ENCODE measurements around the gene FOXE1. TPM values are rescaled to one million over a fixed set of nuclear protein-coding genes. Genes with fewer than 3 reads are reported as not detected.

FOXE1 gene
- polyA plus RNA-seq, 6 donors from 2014 or later, result not detected

Other genes starting within 250 kb of the FOXE1 start
- 10 to 100 TPM in 1 of 6 donors, 1 to 10 TPM in 5; 4.7 to 10.3 (median 7.2) TPM for gene TSTD2, start 219.9 kb upstream of the FOXE1 start, polyA plus RNA-seq (ENCODE audit: low read depth in 6 of 6)
- gene NCBP1, start 219.4 kb upstream of the FOXE1 start, polyA plus RNA-seq (ENCODE audit: low read depth in 6 of 6), result 10 to 100 TPM; 10.5 to 24.6 (median 16.2) TPM
- gene XPA, start 155.9 kb upstream of the FOXE1 start, polyA plus RNA-seq (ENCODE audit: low read depth in 6 of 6), result 10 to 100 TPM; 26.5 to 38.9 (median 33.4) TPM
- 10 to 100 TPM; 13.4 to 31.8 (median 15.5) TPM for gene TRMO, start 69.3 kb downstream of the FOXE1 start, polyA plus RNA-seq (ENCODE audit: low read depth in 6 of 6)
- gene HEMGN, start 84.9 kb downstream of the FOXE1 start, polyA plus RNA-seq (ENCODE audit: low read depth in 6 of 6), result under 1 TPM in 1 of 6 donors, not detected in 5; 0.24 TPM
- 10 to 100 TPM; 47.9 to 75.3 (median 70.6) TPM for gene ANP32B, start 130.1 kb downstream of the FOXE1 start, polyA plus RNA-seq (ENCODE audit: low read depth in 6 of 6)
- gene NANS, start 203.5 kb downstream of the FOXE1 start, polyA plus RNA-seq (ENCODE audit: low read depth in 6 of 6), result 10 to 100 TPM; 18.8 to 41.2 (median 29.5) TPM

Data from naive B cell (primary cell).